A549 (cell line): ENCODE data around the gene DYNLT4. TPM values are rescaled to one million over a fixed set of nuclear protein-coding genes. Genes with fewer than 3 reads are reported as not detected.

Experiments used
- ATAC-seq, 2 experiments: fragments of 200-7000 bp in 1 of 2; fragments of >200 bp in 1 of 2; cut with Nextera tagmentation in 1 of 2; cut with Tn5 transposase in 1 of 2; 3 replicates each; pipeline versions ENCODE4 v1.8.0 to v1.9.1; 2018 to 2020; ENCODE audit warnings: mild to moderate bottlenecking in 1 of 2, moderate library complexity in 1 of 2
- CTCF ChIA-PET: fragments of 300-600 bp; sonication (Branson Sonifier 250); formaldehyde crosslinking; extraction: SDS; loops from one replicate; lab custom pipeline; 2021; ENCODE audit warnings: antibody characterized with exemption, inconsistent platforms; lab: Yijun Ruan, JAX
- POLR2A ChIA-PET: fragments of 350-600 bp; formaldehyde crosslinking; extraction: SDS; loops from one replicate; lab custom pipeline; 2021; ENCODE audit warnings: antibody characterized with exemption, inconsistent platforms; lab: Yijun Ruan, JAX
- DNase-seq, 2 experiments: peaks; one replicate each; pipeline versions ENCODE4 v3.0.0 to v3.0.0-alpha.2; 2011 to 2016; ENCODE audit warnings: low read depth in 1 of 2, low spot score in 1 of 2
- FAIRE-seq: peaks from 2 replicates; lab custom pipeline; 2011; peaks lifted over from hg19 to GRCh38; lab: Jason Lieb, UNC
- H3K27ac ChIP-seq, 2 experiments: fragments of >200 bp; sonication (Bioruptor Twin); formaldehyde crosslinking; 3 replicates each; pipeline ENCODE4 v1.5.1; 2016 to 2017
- H3K4me1 ChIP-seq: fragments of >200 bp; sonication (Bioruptor Twin); formaldehyde crosslinking; 3 replicates; pipeline ENCODE4 v1.6.1; 2016
- H3K4me2 ChIP-seq: fragments of >200 bp; sonication (Bioruptor Twin); formaldehyde crosslinking; 3 replicates; pipeline ENCODE4 v1.6.1; 2016
- H3K4me3 ChIP-seq: fragments of >200 bp; sonication (Bioruptor Twin); formaldehyde crosslinking; 3 replicates; pipeline ENCODE4 v1.5.1; 2016
- H3K9me3 ChIP-seq: fragments of >200 bp; sonication (Bioruptor Twin); formaldehyde crosslinking; 3 replicates; pipeline ENCODE4 v1.6.1; 2016
- CBX2 ChIP-seq: fragments of 200-600 bp; sonication (generic); IDR thresholded peaks from 2 replicates; pipeline ENCODE4 v1.6.1; 2016; ENCODE audit warnings: low read depth, mild to moderate bottlenecking, borderline replicate concordance
- CHD2 ChIP-seq: fragments of 150-350 bp; IDR thresholded peaks from 2 replicates; pipeline ENCODE4 v1.6.1; 2014; ENCODE audit warnings: low read length; ENCODE audit not compliant: partially characterized antibody
- EHF ChIP-seq: fragments of 250-450 bp; sonication (Bioruptor Pico); IDR thresholded peaks from 2 replicates; pipeline ENCODE4 v1.5.0; 2020; ENCODE audit warnings: mild to moderate bottlenecking
- EHMT2 ChIP-seq: fragments of 200-600 bp; sonication (generic); IDR thresholded peaks from 2 replicates; pipeline ENCODE4 v1.6.1; 2016; ENCODE audit warnings: antibody characterized with exemption, low read depth, mild to moderate bottlenecking, moderate library complexity
- FOSB ChIP-seq: fragments of 250-450 bp; sonication (Bioruptor Pico); IDR thresholded peaks from 2 replicates; pipeline ENCODE4 v1.5.0; 2020; ENCODE audit warnings: mild to moderate bottlenecking, moderate library complexity
- FOSL2 ChIP-seq, 2 experiments: fragments of 450-650 bp in 1 of 2; fragments of >200 bp in 1 of 2; sonication (Bioruptor Twin) in 1 of 2; formaldehyde crosslinking; IDR thresholded peaks; 2 replicates each; pipeline versions ENCODE4 v1.5.0 to v1.6.1; 2016 to 2020; ENCODE audit warnings: mild to moderate bottlenecking in 1 of 2, moderate library complexity in 1 of 2
- FOXS1 ChIP-seq: fragments of 250-450 bp; sonication (Bioruptor Pico); IDR thresholded peaks from 2 replicates; pipeline ENCODE4 v1.5.0; 2020; ENCODE audit warnings: mild to moderate bottlenecking, moderate library complexity
- HEYL ChIP-seq: fragments of 250-450 bp; sonication (Bioruptor Pico); IDR thresholded peaks from 2 replicates; pipeline ENCODE4 v1.8.0; 2021; ENCODE audit warnings: mild to moderate bottlenecking, moderate library complexity
- HOXA7 ChIP-seq: fragments of 250-450 bp; sonication (Bioruptor Pico); IDR thresholded peaks from 2 replicates; pipeline ENCODE4 v1.5.0; 2020; ENCODE audit warnings: mild to moderate bottlenecking, moderate library complexity
- HOXB13 ChIP-seq: fragments of 250-450 bp; sonication (Bioruptor Pico); IDR thresholded peaks from 2 replicates; pipeline ENCODE4 v1.5.0; 2020; ENCODE audit warnings: low read depth, mild to moderate bottlenecking, moderate library complexity
- HOXB5 ChIP-seq: fragments of 250-450 bp; sonication (Bioruptor Pico); IDR thresholded peaks from 2 replicates; pipeline ENCODE4 v1.5.0; 2020; ENCODE audit warnings: mild to moderate bottlenecking, moderate library complexity
- JUN ChIP-seq, 2 experiments: fragments of >200 bp; sonication (Bioruptor Twin); formaldehyde crosslinking; IDR thresholded peaks; 2 replicates in 1 of 2; 3 replicates in 1 of 2; pipeline ENCODE4 v1.6.1; 2016 to 2017
- JUNB ChIP-seq: fragments of >200 bp; sonication (Bioruptor Twin); formaldehyde crosslinking; IDR thresholded peaks from 2 replicates; pipeline ENCODE4 v1.6.1; 2016
- MAFK ChIP-seq: fragments of 450-650 bp; IDR thresholded peaks from 2 replicates; pipeline ENCODE4 v1.6.1; 2014; ENCODE audit not compliant: partially characterized antibody
- MAX ChIP-seq: IDR thresholded peaks from 2 replicates; pipeline ENCODE4 v1.6.1; 2012
- NFE2L2 ChIP-seq: fragments of 150-350 bp; conservative IDR thresholded peaks from 2 replicates; pipeline ENCODE4 v1.6.1; 2014; ENCODE audit warnings: low read length
- NPAS2 ChIP-seq: fragments of 250-450 bp; sonication (Bioruptor Pico); IDR thresholded peaks from 2 replicates; pipeline ENCODE4 v1.8.0; 2022; ENCODE audit warnings: mild to moderate bottlenecking, moderate library complexity, borderline replicate concordance
- RAD21 ChIP-seq, 2 experiments: fragments of >200 bp in 1 of 2; sonication (Bioruptor Twin) in 1 of 2; formaldehyde crosslinking in 1 of 2; IDR thresholded peaks in 1 of 2; conservative IDR thresholded peaks in 1 of 2; 2 replicates in 1 of 2; 3 replicates in 1 of 2; pipeline ENCODE4 v1.6.1; 2012 to 2018; ENCODE audit warnings: inconsistent platforms in 1 of 2
- TFCP2L1 ChIP-seq: fragments of 250-450 bp; sonication (Bioruptor Pico); IDR thresholded peaks from 2 replicates; pipeline ENCODE4 v1.5.0; 2021; ENCODE audit warnings: mild to moderate bottlenecking
- ZFP36 ChIP-seq: fragments of 450-650 bp; IDR thresholded peaks from 2 replicates; pipeline ENCODE4 v1.6.1; 2014; ENCODE audit warnings: borderline replicate concordance; ENCODE audit not compliant: partially characterized antibody
- WGBS: methylation state at CpG from one replicate; pipeline ENCODE4 v1.1.6; 2017; ENCODE audit errors: missing lambda C conversion rate; 5-methylcytosine and 5-hydroxymethylcytosine counted together
- polyA plus RNA-seq, 4 experiments: library from polyadenylated mRNA; depleted of rRNA in 3 of 4; stranded (reverse); fragments of >200 nt; fragmentation: RNase III in 1 of 4; extraction: RNeasy Plus Mini Kit Qiagen cat#74134 plus additional on column Dnase treatment in 1 of 4; gene quantifications; 2 replicates in 3 of 4; 3 replicates in 1 of 4; pipeline ENCODE4 v1.2.3, GENCODE V29; 2011 to 2017

DYNLT4 gene
- polyA plus RNA-seq, 2 of the 4 experiments (the other 2 are of a cell fraction) = 0.12 to 0.21 TPM

- WGBS = 90% methylated on average over 23 of the region's 71 CpGs
- CTCF ChIA-PET = interaction anchor here (1.2 to 7.1 kb wide), 6 partner anchors 9 to 54 kb away, joined by 3 to 44 read pairs (median 8); partner anchors contain the start of genes BTBD19 and PLK3
- H3K4me1 ChIP-seq = peaks cover 7% of the 10 kb centered on the region
Measured at GRCh38 chr1:44784094-44785028, 22.8 kb downstream of the DYNLT4 start.

GRCh38 chr1:44783697-44784093 lies 23.5 kb downstream of the DYNLT4 start:
- TF ChIP-seq EHF (no peak), CHD2 (no peak), CBX2 (no peak), HEYL (CRISPR knock-in tag) (no peak), JUN (IDR thresholded peaks at IDR 0.05) (no peak), RAD21 (conservative IDR thresholded peaks at IDR 0.05 in 1 of 2, IDR thresholded peaks at IDR 0.05 in 1 of 2) (no peak), FOXS1 (CRISPR knock-in tag) (no peak), FOSB (CRISPR knock-in tag) (no peak), MAFK (no peak), JUNB (no peak), FOSL2 (IDR thresholded peaks at IDR 0.05) (no peak), FOSL2 (CRISPR knock-in tag; IDR thresholded peaks at IDR 0.05) (no peak), NFE2L2 (no peak), MAX (no peak)
- TF ChIP-seq, all 56 proteins: peak for 0
- no peak overlapping the region for H3K4me3 ChIP-seq
- H3K9me3 ChIP-seq = no peaks in the 10 kb centered on the region
- no peak overlapping the region for H3K27ac ChIP-seq
- ChIA-PET POLR2A (interaction anchor here (1.8 kb wide), 1 partner anchor 8 kb away, joined by 11 read pairs; the partner anchor contains the start of gene RPS8), CTCF (interaction anchor here (0.8 to 2.5 kb wide), 3 partner anchors 10 to 40 kb away, joined by 3 to 9 read pairs (median 3); partner anchors contain the start of gene PLK3)
- H3K4me1 ChIP-seq = peaks cover 13% of the 10 kb centered on the region
- no peak for ATAC-seq
- WGBS = 82% methylated on average over 8 of the region's 8 CpGs
- no peak for FAIRE-seq
- DNase-seq = no peak
- H3K4me2 ChIP-seq = no peak overlapping the region

More at GRCh38 chr1:44784094-44785028, 22.8 kb downstream of the DYNLT4 start:
- Histone ChIP-seq H3K4me2 (no peak overlapping the region), H3K27ac (no peak overlapping the region), H3K9me3 (no peaks in the 10 kb centered on the region), H3K4me3 (no peak overlapping the region)
- no peak for FAIRE-seq
- TF ChIP-seq NPAS2 (CRISPR knock-in tag) (no peak), JUNB (no peak), HOXA7 (no peak), EHMT2 (no peak), ZFP36 (no peak)
- no peak for DNase-seq
- POLR2A ChIA-PET = interaction anchor here (1.8 kb wide), 2 partner anchors 9 to 35 kb away, joined by 4 to 11 read pairs; partner anchors contain the start of gene RPS8
- ATAC-seq = peak; percentile 4 to 6; a peak in 3 of 6 replicates

- Histone ChIP-seq H3K9me3 (no peaks in the 10 kb centered on the region), H3K4me1 (peaks cover 26% of the 10 kb centered on the region), H3K4me3 (no peak overlapping the region)
- no peak for FAIRE-seq
- 0 out of 2 replicates have a peak, but pooled peaks have one; percentile 43 for TF ChIP-seq TFCP2L1 (CRISPR knock-in tag)
- TF ChIP-seq HOXB13 (CRISPR knock-in tag) = no peak
- TF ChIP-seq HOXB5 (CRISPR knock-in tag) = no peak
- TF ChIP-seq, all 56 proteins: peak for 1
- DNase-seq (no peak), ATAC-seq (no peak)
- 96% methylated on average over 14 of the region's 14 CpGs for WGBS
- no peak overlapping the region for H3K4me2 ChIP-seq
- ChIA-PET POLR2A (interaction anchor here (1.4 to 2.3 kb wide), 2 partner anchors 13 to 59 kb away, joined by 4 to 8 read pairs; no protein-coding TSS in a partner anchor), CTCF (interaction anchor here (0.7 to 1.8 kb wide), 4 partner anchors 10 to 37 kb away, joined by 3 to 4 read pairs (median 4); partner anchors contain the start of gene PLK3)
- H3K27ac ChIP-seq = no peak overlapping the region
Measured at GRCh38 chr1:44780583-44781121, 26.5 kb downstream of the DYNLT4 start.
